Immature natural killer cell (primary cell): ENCODE results near the gene RNF115. TPM values are rescaled to one million over a fixed set of nuclear protein-coding genes. Genes with fewer than 3 reads are reported as not detected.

Source experiments
- DNase-seq, 3 donors: peaks; one replicate each; pipeline ENCODE4 v3.0.0; 2022; ENCODE audit warnings: mixed read lengths in 1 of 3
- H3K27ac Mint-ChIP-seq, 6 donors: one replicate each; pipeline ENCODE4 v1.8.0; 2020; ENCODE audit warnings: mixed read lengths in 6 of 6, mild to moderate bottlenecking in 5 of 6, inconsistent platforms in 4 of 6, moderate library complexity in 3 of 6
- H3K27me3 Mint-ChIP-seq, 3 donors: one replicate each; pipeline ENCODE4 v1.8.0; 2020 to 2021; ENCODE audit warnings: low read depth in 3 of 3, mild to moderate bottlenecking in 3 of 3, mixed read lengths in 3 of 3, moderate library complexity in 3 of 3, inconsistent platforms in 1 of 3
- H3K36me3 Mint-ChIP-seq, 3 donors: one replicate each; pipeline ENCODE4 v1.8.0; 2020; ENCODE audit warnings: mixed read lengths in 3 of 3, inconsistent platforms in 2 of 3, mild to moderate bottlenecking in 2 of 3
- H3K4me1 Mint-ChIP-seq, 2 donors: one replicate each; pipeline ENCODE4 v1.8.0; 2020; ENCODE audit warnings: inconsistent platforms in 2 of 2, mild to moderate bottlenecking in 2 of 2, mixed read lengths in 2 of 2, moderate library complexity in 1 of 2
- H3K4me3 Mint-ChIP-seq, 5 donors: one replicate each; pipeline ENCODE4 v1.8.0; 2020; ENCODE audit warnings: mild to moderate bottlenecking in 5 of 5, mixed read lengths in 5 of 5, inconsistent platforms in 3 of 5, moderate library complexity in 3 of 5
- H3K9me3 Mint-ChIP-seq, 6 donors: one replicate each; pipeline ENCODE4 v1.8.0; 2020; ENCODE audit warnings: mild to moderate bottlenecking in 6 of 6, mixed read lengths in 6 of 6, inconsistent platforms in 4 of 6, moderate library complexity in 3 of 6
- polyA plus RNA-seq, 3 donors: library from polyadenylated mRNA; unstranded; fragments of 300-500 nt; fragmentation: Illumina TruSeq; gene quantifications; one replicate each; pipeline ENCODE4 v1.2.3, GENCODE V29; 2021

The RNF115 gene
- polyA plus RNA-seq = 1 to 10 TPM; 4.7 to 9.4 (median 8.3) TPM

DNA sequence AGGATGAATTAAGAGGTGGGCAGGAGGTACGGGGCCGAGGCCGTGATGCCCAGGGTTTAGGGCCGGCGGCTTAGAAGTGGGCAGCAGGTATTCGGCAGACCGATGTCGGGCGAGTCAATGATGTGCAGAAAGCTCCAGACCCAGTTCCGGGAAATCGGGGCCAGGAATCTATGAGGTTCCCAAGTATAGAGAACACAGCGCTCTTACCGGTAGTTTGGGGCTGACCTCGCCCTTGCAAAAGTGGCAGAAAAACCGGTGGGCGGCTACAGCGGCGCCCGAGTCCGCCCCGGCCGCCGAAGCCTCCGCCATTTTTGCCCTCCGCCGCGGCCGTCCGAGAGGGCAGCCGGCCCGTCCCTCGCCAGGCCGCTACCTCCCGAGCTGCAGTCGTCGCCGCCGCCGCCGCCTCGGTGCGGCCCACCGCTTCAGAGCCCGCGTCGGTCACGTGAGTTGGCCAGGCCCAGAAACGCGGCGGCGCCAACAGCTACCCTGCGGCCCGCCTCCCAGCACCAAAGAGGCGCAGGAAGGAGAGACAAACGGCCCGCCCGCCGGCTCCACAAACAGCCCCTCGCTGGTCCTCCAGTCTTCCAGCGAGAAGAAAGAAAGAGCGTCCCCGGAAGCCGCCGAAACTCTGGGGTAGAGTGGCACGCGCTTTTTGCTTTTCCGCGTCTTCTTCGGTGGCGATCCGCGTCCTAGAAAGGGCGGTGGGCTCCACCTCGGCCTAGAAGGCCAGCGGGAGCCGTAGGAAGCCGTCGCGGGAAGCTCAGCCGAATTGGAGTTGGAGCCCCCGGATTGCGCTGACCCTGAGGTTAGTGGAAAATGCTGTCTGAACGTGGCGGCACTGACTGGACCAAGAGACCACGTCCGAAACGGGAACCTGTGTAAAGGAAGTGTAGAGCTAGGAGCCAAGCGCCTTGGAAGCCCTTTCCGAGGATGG is at the start of gene RNF115, which contains the start of gene POLR3C:
Gene RNF115, minus strand, starts transcription at position 531 of the 934 bp plus-strand sequence. Its CDS starts 222 bp downstream, at position 309.
Gene POLR3C, plus strand, starts transcription at position 636 of the 934 bp plus-strand sequence. CDS start 1,577 bp downstream, outside the sequence.
- peak within 1 kb of the TSS; percentile 96 to 99 (median 99) for H3K4me3 Mint-ChIP-seq
- peak; percentile 84 to 88 (median 86) for DNase-seq
- peaks cover 5 to 12% (median 9%) of the 10 kb centered on the region in 3 donors for H3K27me3 Mint-ChIP-seq
- H3K27ac Mint-ChIP-seq = peak within 1 kb of the TSS; percentile 91 to 98 (median 96)
- H3K4me1 Mint-ChIP-seq = peaks cover 25 to 35% of the 10 kb centered on the region in 2 donors
- H3K36me3 Mint-ChIP-seq = peaks cover 10 to 28% (median 22%) of the 10 kb centered on the region in 3 donors
- no peaks in the 10 kb centered on the region for H3K9me3 Mint-ChIP-seq

DNA sequence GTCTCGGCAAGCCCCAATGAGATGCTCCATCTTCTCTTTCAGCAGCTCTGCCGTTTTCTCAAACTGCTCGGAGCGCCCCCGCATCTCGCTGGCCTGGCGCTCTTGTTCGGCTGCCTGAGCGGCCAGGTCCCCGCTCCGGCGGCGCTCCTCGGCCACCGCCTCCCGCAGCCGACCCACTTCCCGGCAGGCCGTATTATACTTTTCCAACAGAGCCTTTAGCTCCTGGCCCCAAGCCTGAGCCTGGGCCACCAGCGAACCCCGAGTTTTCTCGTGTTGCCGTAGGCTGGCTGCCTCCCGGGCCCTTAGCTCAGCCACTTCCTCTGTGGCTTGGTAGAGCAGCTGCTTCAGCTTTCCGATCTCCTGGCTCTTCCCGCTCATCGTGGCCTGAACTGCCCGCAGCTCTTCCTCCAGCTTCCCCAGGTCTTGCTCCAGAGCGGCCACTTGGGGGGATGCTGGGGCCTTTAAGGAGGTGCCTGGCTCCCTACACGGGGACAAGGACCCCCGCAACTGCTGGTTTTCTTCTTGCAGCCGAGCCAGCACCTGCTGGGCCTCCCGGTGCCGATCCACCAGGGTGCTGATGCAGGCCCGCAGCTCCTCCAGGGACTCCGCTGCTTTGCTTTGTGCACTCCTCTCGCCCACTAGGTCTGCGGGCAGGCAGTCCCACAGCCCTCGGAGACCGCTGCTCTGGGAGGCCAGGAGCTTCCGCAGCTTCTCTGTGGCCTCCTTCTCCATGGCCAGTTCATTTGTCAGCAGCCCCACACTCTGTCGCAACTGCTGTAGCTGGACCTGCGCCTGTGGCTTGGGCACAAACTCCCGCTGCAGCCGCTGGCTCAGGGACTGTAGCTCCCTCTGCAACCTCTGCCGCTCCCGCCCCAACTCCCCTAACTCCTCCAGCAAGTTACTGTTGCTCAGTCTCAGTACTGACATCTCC is 48.4 kb upstream of the RNF115 start:
- H3K4me3 Mint-ChIP-seq = peak overlapping the region; percentile 70 to 83 (median 78)
- peaks cover 17 to 22% of the 10 kb centered on the region in 2 donors for H3K4me1 Mint-ChIP-seq
- peak overlapping the region in 4 of 6 donors; percentile 34 to 85 (median 56) for H3K27ac Mint-ChIP-seq
- peaks cover 5 to 8% (median 8%) of the 10 kb centered on the region in 3 donors for H3K27me3 Mint-ChIP-seq
- H3K9me3 Mint-ChIP-seq = peaks cover 0 to 2% (median 0%) of the 10 kb centered on the region in 6 donors
- H3K36me3 Mint-ChIP-seq = no peaks in the 10 kb centered on the region
- DNase-seq = peak; percentile 12 to 43 (median 30)

DNA sequence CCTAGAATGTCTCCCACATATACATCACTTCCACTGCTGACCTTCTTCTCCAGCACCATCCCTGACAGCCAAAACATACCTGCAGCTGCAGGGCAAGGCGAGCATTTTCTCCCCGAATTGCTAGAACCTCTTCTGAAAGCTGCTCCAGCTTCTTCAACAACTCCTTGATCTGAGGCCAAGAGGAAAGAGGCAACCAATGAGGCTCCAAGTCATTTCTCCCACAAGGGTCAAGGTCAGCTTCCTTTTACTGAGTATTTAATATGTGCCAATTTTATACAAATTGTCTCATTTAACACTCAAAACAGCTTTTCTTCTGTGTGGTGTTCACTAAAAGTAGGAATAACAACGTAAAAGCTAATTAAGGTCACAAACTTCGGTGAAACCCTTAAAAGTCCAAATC is 44.3 kb upstream of the RNF115 start:
- Mint-ChIP-seq H3K4me1 (peaks cover 17 to 20% of the 10 kb centered on the region in 2 donors), H3K27me3 (peaks cover 2 to 5% (median 5%) of the 10 kb centered on the region in 3 donors)

DNA sequence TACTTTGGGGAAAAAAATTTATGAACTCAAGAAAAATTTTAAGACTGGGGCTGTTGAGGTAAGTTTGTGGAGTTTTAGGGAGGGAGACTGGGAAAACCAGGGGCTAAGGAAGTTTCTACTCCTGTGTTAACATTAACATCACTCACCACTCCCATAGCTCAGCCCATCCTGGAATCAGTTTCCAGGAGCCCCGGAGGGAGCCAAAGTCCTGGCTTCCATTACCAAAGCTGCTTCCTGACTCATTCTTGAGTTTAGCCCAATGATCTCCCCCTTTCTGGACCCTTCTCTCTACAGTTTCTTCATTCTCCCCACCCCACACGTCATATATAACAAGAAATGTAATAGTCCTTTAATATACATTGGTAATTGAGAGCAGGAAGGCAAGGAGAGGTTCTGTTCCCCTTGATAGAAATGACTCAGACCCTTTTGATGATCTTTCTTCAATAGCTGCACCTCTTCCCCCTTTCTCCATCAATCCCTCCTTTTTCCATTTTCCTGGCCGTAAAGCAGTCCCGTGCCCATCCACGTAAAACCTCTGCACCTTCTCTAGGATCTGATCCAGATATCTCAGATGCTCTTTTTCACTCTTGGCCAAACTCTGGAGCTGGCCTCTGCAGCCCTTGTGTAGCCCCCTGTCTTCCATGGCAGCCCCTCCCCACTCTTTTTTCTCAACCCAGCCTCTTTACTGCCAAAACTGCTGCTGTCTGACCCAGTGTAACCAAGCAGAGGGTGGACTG is 39.6 kb upstream of the RNF115 start:
- H3K9me3 Mint-ChIP-seq = no peaks in the 10 kb centered on the region
- no peak overlapping the region for H3K27ac Mint-ChIP-seq
- H3K27me3 Mint-ChIP-seq = peaks cover 0 to 11% (median 2%) of the 10 kb centered on the region in 3 donors
- DNase-seq = no peak
- no peak overlapping the region for H3K4me3 Mint-ChIP-seq
- H3K4me1 Mint-ChIP-seq = peaks cover under 1 to 3% of the 10 kb centered on the region in 2 donors
- peaks cover 0 to 3% (median 0%) of the 10 kb centered on the region in 3 donors for H3K36me3 Mint-ChIP-seq

More for the DNA sequence above, 44.3 kb upstream of the RNF115 start:
- no peak for DNase-seq
- peaks cover 0 to 3% (median 0%) of the 10 kb centered on the region in 3 donors for H3K36me3 Mint-ChIP-seq
- H3K4me3 Mint-ChIP-seq = no peak overlapping the region
- no peak overlapping the region for H3K27ac Mint-ChIP-seq
- no peaks in the 10 kb centered on the region for H3K9me3 Mint-ChIP-seq

DNA sequence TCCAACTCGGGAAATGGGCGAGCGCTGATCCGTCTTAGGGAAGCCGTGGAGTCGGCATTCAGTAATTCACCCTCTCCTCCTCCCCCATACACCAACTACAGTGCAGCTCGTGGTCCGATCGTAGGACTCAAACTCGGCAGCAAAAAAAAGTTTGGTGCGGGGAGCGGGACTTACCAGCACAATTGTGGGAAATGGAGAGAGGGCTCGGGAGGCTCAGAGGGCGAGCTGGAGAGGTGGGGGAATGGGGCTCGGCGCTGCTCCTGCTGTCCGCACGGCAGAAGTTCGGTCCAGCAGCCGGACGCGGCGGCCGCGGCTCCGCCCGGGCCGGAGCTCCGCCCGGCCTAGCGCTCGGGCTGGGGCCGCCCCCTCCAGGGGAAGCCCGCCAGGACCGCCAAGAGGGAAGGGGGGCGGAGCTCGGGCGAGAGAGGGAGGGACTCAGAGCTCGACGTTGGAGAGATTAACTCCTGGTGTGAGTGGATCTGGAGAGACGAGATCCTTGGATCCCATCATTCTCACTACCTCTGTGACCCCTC is 35.7 kb upstream of the RNF115 start:
- Mint-ChIP-seq H3K4me1 (peaks cover 13 to 23% of the 10 kb centered on the region in 2 donors), H3K4me3 (peak overlapping the region; percentile 94 to 97 (median 96))

DNA sequence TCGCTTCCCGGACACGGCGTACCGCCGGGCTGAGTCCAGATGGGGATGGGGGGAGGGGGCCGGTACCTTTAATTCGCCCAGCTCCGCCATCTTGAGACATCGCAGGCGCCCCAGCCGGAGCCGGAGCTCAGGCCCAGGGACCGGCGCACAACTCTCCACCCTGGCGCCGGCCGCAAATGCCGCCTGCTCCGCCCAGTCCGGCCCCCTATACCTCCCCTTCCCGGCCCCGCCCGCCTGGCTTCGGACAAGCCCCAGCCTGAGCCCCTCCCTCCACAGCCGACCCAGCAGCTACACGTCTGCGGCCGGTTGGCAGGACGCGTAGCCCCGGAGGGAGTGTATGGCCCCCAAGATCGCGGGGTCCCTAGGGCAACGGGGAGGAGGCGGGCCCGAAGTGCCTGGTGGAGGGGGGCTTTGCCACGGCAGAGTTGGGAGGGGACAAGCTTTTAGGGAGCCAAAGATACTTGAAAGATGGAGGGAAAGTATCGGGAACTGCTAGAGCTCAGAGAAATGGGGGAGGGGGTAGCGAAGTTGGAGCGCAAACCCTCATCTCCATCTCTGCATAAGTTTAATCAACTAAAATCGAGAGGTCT is 35.1 kb upstream of the RNF115 start, which contains the start of gene PIAS3:
Gene PIAS3, minus strand, starts transcription at position 181 of the 590 bp plus-strand sequence. Its CDS starts 91 bp downstream, at position 90.
- Mint-ChIP-seq H3K27ac (peak within 1 kb of the TSS; percentile 76 to 94 (median 88)), H3K27me3 (peaks cover 0 to 8% (median 0%) of the 10 kb centered on the region in 3 donors), H3K36me3 (peaks cover 9 to 19% (median 15%) of the 10 kb centered on the region in 3 donors), H3K4me3 (peak within 1 kb of the TSS; percentile 94 to 97 (median 96)), H3K9me3 (no peaks in the 10 kb centered on the region), H3K4me1 (peaks cover 13 to 23% of the 10 kb centered on the region in 2 donors)
- DNase-seq = peak; percentile 83 to 85 (median 85)

More for the DNA sequence above, 35.7 kb upstream of the RNF115 start:
- H3K9me3 Mint-ChIP-seq = no peaks in the 10 kb centered on the region
- DNase-seq = peak; percentile 72 to 75 (median 72)
- H3K27ac Mint-ChIP-seq = peak overlapping the region; percentile 76 to 94 (median 88)
- peaks cover 7 to 16% (median 14%) of the 10 kb centered on the region in 3 donors for H3K36me3 Mint-ChIP-seq
- peaks cover 0 to 8% (median 0%) of the 10 kb centered on the region in 3 donors for H3K27me3 Mint-ChIP-seq

DNA sequence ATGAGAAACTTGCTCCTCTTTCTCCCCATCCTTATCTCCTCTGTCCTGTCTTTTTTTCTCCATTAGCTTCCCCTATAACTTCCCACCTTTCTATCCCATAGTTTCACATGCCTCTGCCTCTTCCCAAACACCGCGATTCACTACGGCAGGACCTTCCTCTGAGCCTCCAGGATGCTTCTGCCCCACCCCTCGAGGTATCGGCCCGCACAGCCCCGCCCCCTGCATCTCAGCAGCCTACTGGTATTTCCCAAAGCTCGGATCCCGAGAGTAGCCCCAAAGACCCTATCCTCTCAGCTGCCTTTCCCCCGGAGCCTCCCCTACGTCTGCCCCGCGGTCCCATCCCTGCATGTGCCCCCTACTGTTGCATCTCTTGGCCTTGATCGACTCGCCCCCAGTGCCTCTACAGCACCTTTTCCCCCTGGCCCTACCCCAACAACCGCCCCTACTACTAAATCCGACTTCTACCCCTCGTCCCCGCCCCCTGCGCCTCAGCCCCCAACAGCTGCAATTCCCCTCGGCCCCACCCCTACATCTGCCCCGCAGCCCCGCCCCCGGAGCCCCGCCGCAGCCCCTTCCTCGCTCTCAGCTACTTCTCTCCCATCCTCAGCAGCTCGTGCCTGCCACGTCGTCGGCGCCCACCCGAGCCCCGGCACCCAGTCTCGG is 34.5 kb upstream of the RNF115 start:
- H3K4me1 Mint-ChIP-seq = peaks cover 13 to 23% of the 10 kb centered on the region in 2 donors
- peaks cover 11 to 25% (median 18%) of the 10 kb centered on the region in 3 donors for H3K36me3 Mint-ChIP-seq
- H3K27me3 Mint-ChIP-seq = peaks cover 0 to 6% (median 0%) of the 10 kb centered on the region in 3 donors
- peak overlapping the region; percentile 94 to 97 (median 96) for H3K4me3 Mint-ChIP-seq
- DNase-seq = no peak
- H3K9me3 Mint-ChIP-seq = no peaks in the 10 kb centered on the region
- H3K27ac Mint-ChIP-seq = peak overlapping the region; percentile 66 to 94 (median 82)

DNA sequence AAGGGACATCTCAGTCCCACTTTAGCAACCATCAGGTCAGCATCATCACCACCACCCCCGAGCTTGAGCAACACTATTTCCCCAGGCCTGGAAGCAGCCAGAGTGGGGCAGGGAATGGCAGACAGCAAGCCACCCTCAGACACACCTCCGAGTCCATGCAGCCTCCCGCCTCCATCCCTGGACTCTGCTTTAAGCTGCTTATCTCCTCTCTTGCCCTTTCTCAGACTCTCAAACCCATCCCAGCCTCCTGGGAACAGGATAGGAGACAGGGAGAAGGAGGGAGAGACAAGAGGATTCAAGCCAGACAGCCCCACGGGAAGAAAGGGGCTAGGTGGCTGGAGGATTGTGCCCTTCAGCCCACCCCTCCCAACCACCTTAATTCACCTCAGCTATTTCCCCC is 33.3 kb upstream of the RNF115 start:
- Mint-ChIP-seq H3K36me3 (peaks cover 15 to 31% (median 22%) of the 10 kb centered on the region in 3 donors), H3K27ac (no peak overlapping the region), H3K4me3 (peak overlapping the region in 3 of 5 donors; percentile 43 to 97 (median 94)), H3K9me3 (no peaks in the 10 kb centered on the region), H3K27me3 (peaks cover 0 to 6% (median 0%) of the 10 kb centered on the region in 3 donors), H3K4me1 (peaks cover 13 to 23% of the 10 kb centered on the region in 2 donors)
- DNase-seq = no peak

DNA sequence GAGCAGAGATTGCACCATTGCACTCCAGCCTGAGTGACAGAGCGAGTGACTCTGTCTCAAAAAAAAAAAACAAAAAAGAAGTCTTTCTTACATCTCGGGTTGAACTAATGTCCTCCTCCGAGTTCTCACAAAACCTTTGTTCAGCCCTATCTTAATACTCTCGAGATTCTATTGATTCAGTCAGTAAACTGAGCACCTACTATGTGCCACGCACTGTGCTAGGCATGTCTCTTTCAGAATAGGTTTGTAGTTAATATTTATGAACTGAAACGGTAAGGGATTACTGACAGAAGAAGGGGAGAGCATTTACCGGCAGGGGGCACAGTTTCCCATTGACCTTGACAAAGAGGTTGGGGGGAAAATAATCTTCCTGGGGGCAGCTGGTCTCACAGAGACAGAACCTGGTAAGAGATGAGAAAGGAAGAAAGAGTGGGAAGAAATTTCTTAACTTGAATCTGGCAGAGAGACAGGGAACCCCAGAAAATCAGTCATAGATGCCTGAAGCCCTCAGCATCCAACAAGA is 31.6 kb upstream of the RNF115 start:
- peak overlapping the region in 3 of 5 donors; percentile 12 to 48 (median 35) for H3K4me3 Mint-ChIP-seq
- DNase-seq = no peak
- H3K9me3 Mint-ChIP-seq = no peaks in the 10 kb centered on the region
- H3K36me3 Mint-ChIP-seq = peaks cover 20 to 42% (median 28%) of the 10 kb centered on the region in 3 donors
- H3K27ac Mint-ChIP-seq = peak overlapping the region in 1 of 6 donors; percentile 8
- peaks cover 0 to 7% (median 0%) of the 10 kb centered on the region in 3 donors for H3K27me3 Mint-ChIP-seq
- H3K4me1 Mint-ChIP-seq = peaks cover 13 to 23% of the 10 kb centered on the region in 2 donors

DNA sequence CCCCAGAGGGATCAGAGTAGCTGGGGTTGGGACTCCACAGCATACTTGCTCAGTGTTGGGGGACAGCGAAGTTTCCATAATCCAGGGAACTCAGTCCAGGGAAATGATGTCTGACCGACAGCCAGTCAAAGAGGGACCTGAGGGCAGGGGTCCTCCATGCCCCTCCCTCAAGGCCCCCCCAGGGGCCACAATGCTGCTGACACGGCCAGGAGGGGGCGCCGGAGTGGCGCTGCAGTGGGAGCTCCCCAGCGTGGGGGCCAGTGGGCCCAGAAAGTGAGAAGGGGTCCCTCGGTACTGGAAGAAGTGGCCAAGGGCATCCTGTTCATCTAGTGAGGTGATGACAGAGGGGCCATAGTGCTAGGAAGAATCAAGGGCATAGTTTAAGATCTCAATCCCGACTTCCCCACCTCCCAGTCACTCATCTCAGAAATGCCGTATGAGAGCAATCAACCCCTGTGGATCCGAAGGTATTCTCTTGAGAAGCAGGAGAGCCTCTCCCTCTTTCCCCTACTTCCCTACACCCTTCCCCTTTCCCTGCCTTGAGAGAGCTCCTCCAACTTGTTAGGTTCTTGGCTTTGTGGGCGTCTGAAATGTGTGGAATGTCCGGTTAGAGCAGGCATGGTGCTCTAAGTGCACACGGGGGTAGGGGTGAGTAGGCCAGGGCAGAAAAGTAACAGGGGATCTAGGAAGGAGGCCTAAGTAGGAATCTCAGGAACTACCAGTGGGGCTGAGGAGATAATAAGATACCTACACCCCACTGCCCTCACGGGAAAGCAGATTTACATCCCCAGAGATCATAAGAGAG is 25.7 kb upstream of the RNF115 start:
- Mint-ChIP-seq H3K36me3 (peaks cover 14 to 31% (median 20%) of the 10 kb centered on the region in 3 donors), H3K9me3 (no peaks in the 10 kb centered on the region), H3K4me3 (no peak overlapping the region), H3K4me1 (peaks cover 6 to 7% of the 10 kb centered on the region in 2 donors), H3K27me3 (peaks cover 0 to 2% (median 0%) of the 10 kb centered on the region in 3 donors), H3K27ac (peak overlapping the region in 1 of 6 donors; percentile 45)
- no peak for DNase-seq
